ENCODE measurements around the gene ZDHHC22. TPM values are rescaled to one million over a fixed set of nuclear protein-coding genes. Genes with fewer than 3 reads are reported as not detected.

The ZDHHC22 gene
- polyA plus RNA-seq, 1 donor from 2014 or later: 4.3 TPM

DNA sequence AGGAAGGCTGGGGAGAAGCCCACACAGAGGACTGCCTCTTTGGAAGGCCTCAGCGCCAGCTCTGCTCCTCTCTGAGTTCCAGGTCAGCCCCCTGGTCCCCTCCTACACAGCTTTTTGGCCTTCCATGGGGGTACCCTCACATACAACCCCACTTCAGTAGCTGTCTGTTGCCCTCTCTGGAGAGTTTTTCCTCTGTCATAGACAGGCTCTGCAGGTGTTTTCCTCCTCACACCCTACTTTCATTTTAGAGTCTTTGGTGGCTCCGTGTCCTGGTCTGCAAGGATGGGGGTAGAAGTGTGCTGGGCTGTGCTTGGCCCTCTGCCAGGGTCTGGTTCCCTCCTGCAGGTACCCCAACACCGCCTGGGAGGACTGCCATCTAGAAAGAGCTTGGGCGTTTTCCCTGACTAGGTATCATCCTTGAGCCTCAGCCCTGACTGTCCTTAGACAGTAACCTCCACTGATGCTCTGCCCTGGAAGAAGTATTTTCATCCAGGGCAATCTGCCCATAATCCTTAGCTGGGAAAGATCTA lies 15.1 kb downstream of the ZDHHC22 start:
- no peak overlapping the region for H3K27ac ChIP-seq (ENCODE audit: low read length)

DNA sequence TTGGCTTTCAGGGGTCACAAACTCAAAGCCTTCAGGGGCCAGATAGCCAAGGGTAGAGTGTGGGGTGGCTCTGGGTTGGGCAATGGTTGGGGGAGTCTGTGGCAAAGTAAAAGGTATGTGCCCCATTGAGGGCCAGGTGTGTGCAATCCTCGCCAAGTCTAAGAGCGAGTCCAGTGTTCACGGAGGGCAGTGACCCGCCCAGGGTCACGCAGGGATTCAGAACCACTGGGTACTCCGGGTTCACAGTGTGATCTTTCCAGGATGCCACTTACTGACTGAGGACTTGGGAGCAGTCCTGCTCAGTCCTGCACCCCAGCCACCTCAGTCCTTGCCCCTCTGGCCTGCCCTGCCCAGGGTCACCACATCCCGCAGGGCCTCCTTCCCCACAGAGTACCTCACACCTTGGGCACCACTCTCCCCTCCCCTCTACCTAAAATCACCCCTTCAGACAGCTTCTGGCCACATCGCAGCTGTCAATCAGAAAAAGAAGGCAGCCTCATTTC lies 15.7 kb downstream of the ZDHHC22 start:
- TF ChIP-seq, protein P1, sequence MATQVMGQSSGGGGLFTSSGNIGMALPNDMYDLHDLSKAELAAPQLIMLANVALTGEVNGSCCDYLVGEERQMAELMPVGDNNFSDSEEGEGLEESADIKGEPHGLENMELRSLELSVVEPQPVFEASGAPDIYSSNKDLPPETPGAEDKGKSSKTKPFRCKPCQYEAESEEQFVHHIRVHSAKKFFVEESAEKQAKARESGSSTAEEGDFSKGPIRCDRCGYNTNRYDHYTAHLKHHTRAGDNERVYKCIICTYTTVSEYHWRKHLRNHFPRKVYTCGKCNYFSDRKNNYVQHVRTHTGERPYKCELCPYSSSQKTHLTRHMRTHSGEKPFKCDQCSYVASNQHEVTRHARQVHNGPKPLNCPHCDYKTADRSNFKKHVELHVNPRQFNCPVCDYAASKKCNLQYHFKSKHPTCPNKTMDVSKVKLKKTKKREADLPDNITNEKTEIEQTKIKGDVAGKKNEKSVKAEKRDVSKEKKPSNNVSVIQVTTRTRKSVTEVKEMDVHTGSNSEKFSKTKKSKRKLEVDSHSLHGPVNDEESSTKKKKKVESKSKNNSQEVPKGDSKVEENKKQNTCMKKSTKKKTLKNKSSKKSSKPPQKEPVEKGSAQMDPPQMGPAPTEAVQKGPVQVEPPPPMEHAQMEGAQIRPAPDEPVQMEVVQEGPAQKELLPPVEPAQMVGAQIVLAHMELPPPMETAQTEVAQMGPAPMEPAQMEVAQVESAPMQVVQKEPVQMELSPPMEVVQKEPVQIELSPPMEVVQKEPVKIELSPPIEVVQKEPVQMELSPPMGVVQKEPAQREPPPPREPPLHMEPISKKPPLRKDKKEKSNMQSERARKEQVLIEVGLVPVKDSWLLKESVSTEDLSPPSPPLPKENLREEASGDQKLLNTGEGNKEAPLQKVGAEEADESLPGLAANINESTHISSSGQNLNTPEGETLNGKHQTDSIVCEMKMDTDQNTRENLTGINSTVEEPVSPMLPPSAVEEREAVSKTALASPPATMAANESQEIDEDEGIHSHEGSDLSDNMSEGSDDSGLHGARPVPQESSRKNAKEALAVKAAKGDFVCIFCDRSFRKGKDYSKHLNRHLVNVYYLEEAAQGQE (IDR thresholded peaks at IDR 0.05; ENCODE audit: borderline replicate concordance): no peak
- TF ChIP-seq POLR2AphosphoS5 (IDR thresholded peaks at IDR 0.05) (no peak), EP300 (conservative IDR thresholded peaks at IDR 0.05; ENCODE audit: poor library complexity, severe bottlenecking) (no peak), MXI1 (conservative IDR thresholded peaks at IDR 0.05; ENCODE audit: poor library complexity, severe bottlenecking) (no peak), SMC3 (conservative IDR thresholded peaks at IDR 0.05; ENCODE audit: poor library complexity) (no peak), RAD21 (conservative IDR thresholded peaks at IDR 0.05) (no peak), EZH2 (IDR thresholded peaks at IDR 0.05; ENCODE audit: borderline replicate concordance, insufficient read depth, low read length, poor library complexity, severe bottlenecking) (no peak), TAF1 (IDR thresholded peaks at IDR 0.05; ENCODE audit: low read depth) (no peak)
- TF ChIP-seq, protein P2, sequence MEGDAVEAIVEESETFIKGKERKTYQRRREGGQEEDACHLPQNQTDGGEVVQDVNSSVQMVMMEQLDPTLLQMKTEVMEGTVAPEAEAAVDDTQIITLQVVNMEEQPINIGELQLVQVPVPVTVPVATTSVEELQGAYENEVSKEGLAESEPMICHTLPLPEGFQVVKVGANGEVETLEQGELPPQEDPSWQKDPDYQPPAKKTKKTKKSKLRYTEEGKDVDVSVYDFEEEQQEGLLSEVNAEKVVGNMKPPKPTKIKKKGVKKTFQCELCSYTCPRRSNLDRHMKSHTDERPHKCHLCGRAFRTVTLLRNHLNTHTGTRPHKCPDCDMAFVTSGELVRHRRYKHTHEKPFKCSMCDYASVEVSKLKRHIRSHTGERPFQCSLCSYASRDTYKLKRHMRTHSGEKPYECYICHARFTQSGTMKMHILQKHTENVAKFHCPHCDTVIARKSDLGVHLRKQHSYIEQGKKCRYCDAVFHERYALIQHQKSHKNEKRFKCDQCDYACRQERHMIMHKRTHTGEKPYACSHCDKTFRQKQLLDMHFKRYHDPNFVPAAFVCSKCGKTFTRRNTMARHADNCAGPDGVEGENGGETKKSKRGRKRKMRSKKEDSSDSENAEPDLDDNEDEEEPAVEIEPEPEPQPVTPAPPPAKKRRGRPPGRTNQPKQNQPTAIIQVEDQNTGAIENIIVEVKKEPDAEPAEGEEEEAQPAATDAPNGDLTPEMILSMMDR (IDR thresholded peaks at IDR 0.05; ENCODE audit: poor library complexity, severe bottlenecking): no peak
- Histone ChIP-seq H3K27me3 (ENCODE audit: insufficient read depth, low read depth, low read length) (peaks cover 41% of the 10 kb centered on the region), H4K20me1 (ENCODE audit: insufficient read depth) (no peaks in the 10 kb centered on the region), H3K27ac (ENCODE audit: low read length) (no peak overlapping the region), H3K9me3 (ENCODE audit: low read length) (no peaks in the 10 kb centered on the region), H3F3A (ENCODE audit: insufficient read depth, low read length, poor library complexity, severe bottlenecking) (no peaks in the 10 kb centered on the region), H3K4me2 (ENCODE audit: low read length) (no peak overlapping the region), H2AFZ (ENCODE audit: low read depth, low read length) (no peak overlapping the region), H3K9me2 (ENCODE audit: insufficient read depth, low read length) (no peaks in the 10 kb centered on the region), H3K36me3 (ENCODE audit: insufficient read depth, low read length) (no peaks in the 10 kb centered on the region), H3K79me2 (replicated peaks; ENCODE audit: insufficient read depth, low read length) (no peaks in the 10 kb centered on the region), H3K9ac (ENCODE audit: low read length) (no peak overlapping the region), H3K4me3 (ENCODE audit: low read length) (no peak overlapping the region)

More for the DNA sequence above, 15.1 kb downstream of the ZDHHC22 start:
- no peaks in the 10 kb centered on the region for H3K9me2 ChIP-seq (ENCODE audit: insufficient read depth, low read length)
- H4K20me1 ChIP-seq (ENCODE audit: insufficient read depth): no peaks in the 10 kb centered on the region
- H3K4me3 ChIP-seq (ENCODE audit: low read length): no peak overlapping the region
- no peaks in the 10 kb centered on the region for H3K9me3 ChIP-seq (ENCODE audit: low read length)
- no peak overlapping the region for H3K4me2 ChIP-seq (ENCODE audit: low read length)
- no peaks in the 10 kb centered on the region for H3K79me2 ChIP-seq (replicated peaks; ENCODE audit: insufficient read depth, low read length)
- peaks cover 41% of the 10 kb centered on the region for H3K27me3 ChIP-seq (ENCODE audit: insufficient read depth, low read depth, low read length)
- H2AFZ ChIP-seq (ENCODE audit: low read depth, low read length): no peak overlapping the region
- H3F3A ChIP-seq (ENCODE audit: insufficient read depth, low read length, poor library complexity, severe bottlenecking): no peaks in the 10 kb centered on the region
- H3K36me3 ChIP-seq (ENCODE audit: insufficient read depth, low read length): no peaks in the 10 kb centered on the region
- H3K9ac ChIP-seq (ENCODE audit: low read length): no peak overlapping the region
- no peak for TF ChIP-seq SMC3 (conservative IDR thresholded peaks at IDR 0.05; ENCODE audit: poor library complexity)
- TF ChIP-seq POLR2AphosphoS5 (IDR thresholded peaks at IDR 0.05): no peak
- TF ChIP-seq RAD21 (conservative IDR thresholded peaks at IDR 0.05): no peak
- no peak for TF ChIP-seq EZH2 (IDR thresholded peaks at IDR 0.05; ENCODE audit: borderline replicate concordance, insufficient read depth, low read length, poor library complexity, severe bottlenecking)
- TF ChIP-seq EP300 (conservative IDR thresholded peaks at IDR 0.05; ENCODE audit: poor library complexity, severe bottlenecking): no peak
- TF ChIP-seq TAF1 (IDR thresholded peaks at IDR 0.05; ENCODE audit: low read depth): no peak
- TF ChIP-seq, protein P1 (IDR thresholded peaks at IDR 0.05; ENCODE audit: borderline replicate concordance): no peak
- TF ChIP-seq, protein P2 (IDR thresholded peaks at IDR 0.05; ENCODE audit: poor library complexity, severe bottlenecking): no peak

Measured in neural cell (in vitro differentiated cells).